Duodenal mucosa (tissue), 2 donors: ENCODE results near the gene NKX2-3.

ENCODE experiments used
- H3K27ac ChIP-seq: one replicate; pipeline ENCODE4 v1.7.0; 2013; ENCODE audit warnings: low read depth, low read length
- H3K27me3 ChIP-seq, 2 donors: one replicate each; pipeline ENCODE4 v1.7.0; 2013; ENCODE audit warnings: low read length in 2 of 2, control low read depth in 1 of 2; ENCODE audit not compliant: insufficient read depth in 2 of 2, control insufficient read depth in 1 of 2
- H3K36me3 ChIP-seq, 2 donors: one replicate each; pipeline ENCODE4 v1.7.0; 2013; ENCODE audit warnings: low read length in 2 of 2, control low read depth in 1 of 2; ENCODE audit not compliant: insufficient read depth in 2 of 2, control insufficient read depth in 1 of 2
- H3K4me1 ChIP-seq, 2 donors: one replicate each; pipeline ENCODE4 v1.7.0; 2013; ENCODE audit warnings: low read length in 2 of 2, control low read depth in 1 of 2; ENCODE audit not compliant: insufficient read depth in 2 of 2, control insufficient read depth in 1 of 2
- H3K4me3 ChIP-seq, 2 donors: one replicate each; pipeline ENCODE4 v1.7.0; 2013; ENCODE audit warnings: low read length in 2 of 2, low read depth in 1 of 2
- H3K9ac ChIP-seq, 2 donors: one replicate each; pipeline ENCODE4 v1.7.0; 2013; ENCODE audit warnings: low read length in 2 of 2, low read depth in 1 of 2
- H3K9me3 ChIP-seq, 2 donors: one replicate each; pipeline ENCODE4 v1.7.0; 2013; ENCODE audit warnings: low read length in 2 of 2, control low read depth in 1 of 2; ENCODE audit not compliant: control insufficient read depth in 1 of 2

Gene NKX2-3

DNA sequence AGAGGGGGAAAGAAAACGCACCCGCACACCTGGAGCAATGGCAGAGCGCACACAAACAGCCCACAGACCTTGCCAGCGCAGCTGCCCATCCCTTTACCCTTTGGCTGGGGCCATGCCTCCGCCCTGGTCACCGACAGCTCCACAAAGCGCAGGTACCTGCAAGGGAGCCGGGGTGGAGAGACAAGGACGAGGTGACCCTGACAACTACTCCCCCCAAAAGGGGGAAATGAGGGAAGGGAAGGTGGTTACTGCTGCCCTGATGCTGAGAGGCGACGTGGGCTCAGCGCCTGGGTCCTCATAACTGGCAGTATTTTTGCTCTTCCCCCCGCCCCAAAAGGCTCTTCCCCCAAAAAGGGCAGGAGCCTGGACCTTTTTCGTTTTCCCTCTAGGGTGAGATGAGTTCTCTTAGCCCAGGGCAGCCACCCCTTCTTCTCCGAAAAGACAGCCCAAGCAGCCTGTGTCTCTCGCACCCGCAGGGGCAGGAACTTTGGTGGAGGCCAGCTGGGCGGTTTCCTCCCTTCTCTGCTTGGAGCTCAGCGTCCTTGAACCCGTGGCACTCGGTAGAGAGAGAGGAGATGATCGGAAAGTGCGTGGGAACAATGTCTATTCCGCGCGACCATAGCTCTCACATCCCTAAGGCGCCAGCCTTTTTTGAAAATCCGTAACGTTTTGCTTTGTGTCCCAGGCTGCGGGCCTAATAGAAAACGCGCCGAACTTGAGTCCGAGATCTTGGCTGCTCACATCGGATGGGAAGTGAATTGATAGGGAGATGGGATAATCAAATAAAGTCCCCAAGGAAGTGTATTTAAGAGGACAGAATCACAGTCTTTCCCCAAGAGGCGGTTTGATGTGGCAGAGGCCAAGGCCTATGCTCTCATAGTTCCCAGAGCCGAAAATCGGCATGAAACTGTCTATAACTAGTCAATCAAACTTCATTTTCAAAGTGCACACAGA is 1.0 kb downstream of the NKX2-3 start:
- peak overlapping the region; percentile 67 for H3K27ac ChIP-seq
- peaks cover 5 to 24% of the 10 kb centered on the region in 2 donors for H3K4me1 ChIP-seq
- H3K36me3 ChIP-seq, result no peaks in the 10 kb centered on the region
- no peaks in the 10 kb centered on the region for H3K9me3 ChIP-seq
- H3K9ac ChIP-seq, result peak overlapping the region; percentile 54 to 70
- peak overlapping the region; percentile 59 to 76 for H3K4me3 ChIP-seq
- peaks cover 86 to 92% of the 10 kb centered on the region in 2 donors for H3K27me3 ChIP-seq

DNA sequence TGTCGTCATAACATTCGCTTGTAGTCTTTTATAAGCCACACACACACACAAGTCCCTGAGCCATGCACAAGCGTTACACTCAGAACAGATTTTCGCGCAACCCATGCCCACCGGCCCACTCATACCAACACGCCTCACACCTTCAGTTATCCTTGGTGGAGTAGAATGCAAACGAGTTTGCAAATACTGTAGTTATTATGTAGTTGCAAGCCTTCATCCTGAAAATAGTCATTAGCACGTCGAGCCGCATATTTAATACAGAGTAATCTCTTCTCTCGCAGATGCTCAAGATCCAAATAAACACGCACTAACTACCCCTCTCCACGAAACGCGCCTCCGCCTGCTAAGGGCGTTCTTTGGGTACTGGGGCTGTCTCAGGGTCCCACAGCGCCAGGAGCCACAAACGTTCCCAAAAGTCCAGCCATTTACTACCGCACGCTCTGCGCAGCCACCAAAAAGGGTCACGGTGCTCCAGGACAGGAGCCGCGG is 1.8 kb downstream of the NKX2-3 start:
- peak overlapping the region; percentile 54 to 70 for H3K9ac ChIP-seq
- H3K4me3 ChIP-seq, result peak overlapping the region; percentile 59 to 76
- H3K4me1 ChIP-seq, result peaks cover 5 to 24% of the 10 kb centered on the region in 2 donors
- no peaks in the 10 kb centered on the region for H3K36me3 ChIP-seq
- no peaks in the 10 kb centered on the region for H3K9me3 ChIP-seq
- peaks cover 90 to 92% of the 10 kb centered on the region in 2 donors for H3K27me3 ChIP-seq
- H3K27ac ChIP-seq, result peak overlapping the region; percentile 67

DNA sequence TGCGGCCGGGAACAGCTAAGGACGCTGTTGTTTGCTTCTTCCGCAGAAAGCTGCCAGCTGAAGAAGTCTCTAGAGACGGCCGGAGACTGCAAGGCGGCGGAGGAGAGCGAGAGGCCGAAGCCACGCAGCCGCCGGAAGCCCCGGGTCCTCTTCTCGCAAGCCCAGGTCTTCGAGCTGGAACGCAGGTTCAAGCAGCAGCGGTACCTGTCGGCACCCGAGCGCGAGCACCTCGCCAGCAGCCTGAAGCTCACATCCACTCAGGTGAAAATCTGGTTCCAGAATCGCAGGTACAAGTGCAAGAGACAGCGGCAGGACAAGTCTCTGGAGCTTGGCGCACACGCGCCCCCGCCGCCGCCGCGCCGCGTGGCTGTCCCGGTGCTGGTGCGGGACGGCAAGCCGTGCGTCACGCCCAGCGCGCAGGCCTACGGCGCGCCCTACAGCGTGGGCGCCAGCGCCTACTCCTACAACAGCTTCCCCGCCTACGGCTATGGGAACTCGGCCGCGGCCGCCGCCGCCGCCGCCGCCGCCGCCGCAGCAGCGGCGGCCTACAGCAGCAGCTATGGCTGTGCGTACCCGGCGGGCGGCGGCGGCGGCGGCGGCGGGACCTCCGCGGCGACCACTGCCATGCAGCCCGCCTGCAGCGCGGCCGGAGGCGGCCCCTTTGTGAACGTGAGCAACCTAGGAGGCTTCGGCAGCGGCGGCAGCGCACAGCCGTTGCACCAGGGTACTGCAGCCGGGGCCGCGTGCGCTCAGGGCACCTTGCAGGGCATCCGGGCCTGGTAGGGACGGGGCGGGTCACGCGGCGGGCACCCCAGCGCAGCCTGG is 2.4 kb downstream of the NKX2-3 start:
- no peaks in the 10 kb centered on the region for H3K9me3 ChIP-seq
- H3K27me3 ChIP-seq, result peaks cover 90 to 92% of the 10 kb centered on the region in 2 donors
- H3K9ac ChIP-seq, result peak overlapping the region; percentile 54 to 70
- H3K4me1 ChIP-seq, result peaks cover 5 to 24% of the 10 kb centered on the region in 2 donors
- peak overlapping the region; percentile 70 to 76 for H3K4me3 ChIP-seq
- H3K36me3 ChIP-seq, result no peaks in the 10 kb centered on the region
- H3K27ac ChIP-seq, result peak overlapping the region; percentile 22

DNA sequence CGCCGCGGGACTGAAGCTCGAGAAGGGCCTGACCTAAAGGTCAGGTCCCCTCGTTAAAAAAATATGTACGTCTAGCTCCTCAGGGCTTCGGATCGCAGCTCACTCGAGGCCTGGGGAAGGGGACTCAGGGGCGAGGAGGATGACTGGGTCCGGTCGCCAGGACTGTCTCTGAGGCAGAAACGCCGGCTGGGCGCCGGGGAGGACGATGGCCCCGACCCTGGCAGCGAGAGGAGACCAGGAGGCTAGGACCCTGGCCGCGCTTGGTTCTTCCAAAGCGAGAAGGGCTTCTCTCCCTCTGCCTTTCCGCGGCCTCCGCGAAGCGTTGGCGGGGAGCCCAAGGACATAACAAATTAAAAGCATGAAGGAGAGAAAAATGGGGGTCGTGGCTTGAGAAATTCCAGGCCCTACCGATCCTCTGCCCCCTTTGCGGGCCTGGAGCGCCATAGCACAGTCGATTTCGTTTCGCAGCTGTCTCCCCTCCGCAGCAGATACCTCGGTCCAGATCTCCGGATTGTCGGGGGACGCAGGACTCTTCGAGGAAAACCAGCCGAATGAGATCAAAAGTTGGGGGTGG is 3.1 kb downstream of the NKX2-3 start:
- Histone ChIP-seq H3K27ac (peak overlapping the region; percentile 28), H3K36me3 (no peaks in the 10 kb centered on the region), H3K4me1 (peaks cover 5 to 29% of the 10 kb centered on the region in 2 donors), H3K4me3 (peak overlapping the region; percentile 66 to 70), H3K9ac (peak overlapping the region; percentile 39 to 57), H3K27me3 (peaks cover 83 to 89% of the 10 kb centered on the region in 2 donors), H3K9me3 (no peaks in the 10 kb centered on the region)

DNA sequence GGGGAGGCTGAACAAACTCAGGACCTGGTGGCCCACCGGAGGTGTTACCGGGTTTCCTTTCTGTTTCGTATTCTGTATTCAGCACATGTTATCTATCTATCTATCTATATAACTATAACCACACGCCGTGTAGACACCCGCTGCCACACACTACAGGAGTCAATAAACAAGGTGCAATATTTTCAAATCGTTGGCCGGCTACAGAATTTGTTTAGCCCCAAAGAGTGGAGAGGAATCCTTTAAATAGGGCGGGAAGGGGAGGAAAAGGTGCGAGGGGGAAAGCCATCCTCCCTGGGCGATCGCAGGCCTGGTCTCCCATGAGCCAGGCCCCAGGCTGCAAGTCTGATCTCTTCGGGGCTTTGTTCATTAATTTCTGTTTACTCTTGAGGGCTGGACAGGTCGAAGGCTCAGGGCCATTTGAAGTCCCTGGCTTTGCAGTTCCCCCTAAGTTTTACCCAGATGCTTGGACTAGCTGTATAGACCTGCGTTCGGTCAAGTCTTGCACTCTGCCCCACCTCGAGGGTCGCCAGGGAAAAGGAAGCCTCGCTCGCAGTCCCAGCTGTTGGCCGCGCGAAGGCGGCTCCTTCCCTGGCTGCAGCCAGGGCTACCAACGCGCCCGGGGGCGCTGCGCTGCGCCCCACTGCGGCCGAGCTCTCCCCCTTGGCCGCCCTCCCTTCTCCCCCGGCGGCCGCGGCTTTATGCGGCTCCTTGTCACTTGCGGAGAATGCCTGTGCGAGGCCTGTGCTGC is 3.8 kb downstream of the NKX2-3 start:
- H3K36me3 ChIP-seq, result no peaks in the 10 kb centered on the region
- peaks cover 10 to 29% of the 10 kb centered on the region in 2 donors for H3K4me1 ChIP-seq
- peaks cover 81 to 87% of the 10 kb centered on the region in 2 donors for H3K27me3 ChIP-seq
- peak overlapping the region; percentile 66 to 70 for H3K4me3 ChIP-seq
- peak overlapping the region; percentile 28 for H3K27ac ChIP-seq
- H3K9me3 ChIP-seq, result no peaks in the 10 kb centered on the region
- H3K9ac ChIP-seq, result peak overlapping the region; percentile 39 to 57

DNA sequence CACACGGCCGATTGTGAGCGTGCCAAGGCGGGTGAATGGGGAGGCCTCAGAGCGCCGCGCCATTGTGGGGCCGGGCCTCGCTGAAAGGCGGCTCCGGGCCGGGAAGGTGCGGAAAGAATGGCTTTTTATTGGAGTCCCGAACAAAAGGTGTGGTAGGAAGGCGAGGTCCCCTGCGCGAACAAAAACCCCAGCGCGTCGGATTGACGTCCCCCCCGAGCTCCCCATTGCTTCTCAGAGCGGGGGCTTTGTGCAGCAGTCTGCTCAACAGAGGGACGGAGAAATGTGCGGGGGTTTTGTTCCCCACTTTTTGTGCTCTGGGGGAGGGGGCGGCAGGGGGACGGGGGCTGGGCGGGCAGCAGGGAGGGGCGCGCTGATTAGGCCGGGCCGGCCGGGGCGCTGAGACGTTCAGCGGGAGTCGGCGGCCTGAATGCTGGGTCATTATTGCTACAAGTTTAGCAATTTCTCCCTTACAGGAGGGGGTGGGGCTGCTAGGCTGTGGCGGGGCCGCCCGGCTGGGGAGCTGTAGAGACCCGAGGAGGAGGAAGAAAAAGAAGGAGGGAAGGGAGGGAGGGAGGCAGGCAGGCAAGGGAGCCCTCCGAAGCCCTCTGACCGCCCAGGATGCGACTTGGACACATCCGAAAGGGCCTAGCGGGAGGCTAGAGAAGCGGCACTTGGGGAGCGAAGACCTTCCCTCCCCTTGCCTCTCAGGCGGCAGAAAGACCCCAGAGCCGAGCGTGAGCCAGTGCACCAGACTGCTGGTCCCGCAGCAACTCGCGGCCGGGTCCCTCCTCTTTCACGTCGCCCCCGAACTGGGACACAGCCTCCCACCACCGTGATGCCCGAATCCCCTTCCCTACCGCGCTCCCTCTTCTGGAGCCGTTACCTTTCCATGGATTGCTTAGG is 4.6 kb downstream of the NKX2-3 start:
- H3K4me1 ChIP-seq, result peaks cover 10 to 29% of the 10 kb centered on the region in 2 donors
- no peaks in the 10 kb centered on the region for H3K36me3 ChIP-seq
- no peaks in the 10 kb centered on the region for H3K9me3 ChIP-seq
- H3K27me3 ChIP-seq, result peaks cover 73 to 82% of the 10 kb centered on the region in 2 donors
- H3K4me3 ChIP-seq, result peak overlapping the region; percentile 66 to 70
- H3K27ac ChIP-seq, result no peak overlapping the region
- H3K9ac ChIP-seq, result peak overlapping the region in 1 of 2 donors; percentile 32

DNA sequence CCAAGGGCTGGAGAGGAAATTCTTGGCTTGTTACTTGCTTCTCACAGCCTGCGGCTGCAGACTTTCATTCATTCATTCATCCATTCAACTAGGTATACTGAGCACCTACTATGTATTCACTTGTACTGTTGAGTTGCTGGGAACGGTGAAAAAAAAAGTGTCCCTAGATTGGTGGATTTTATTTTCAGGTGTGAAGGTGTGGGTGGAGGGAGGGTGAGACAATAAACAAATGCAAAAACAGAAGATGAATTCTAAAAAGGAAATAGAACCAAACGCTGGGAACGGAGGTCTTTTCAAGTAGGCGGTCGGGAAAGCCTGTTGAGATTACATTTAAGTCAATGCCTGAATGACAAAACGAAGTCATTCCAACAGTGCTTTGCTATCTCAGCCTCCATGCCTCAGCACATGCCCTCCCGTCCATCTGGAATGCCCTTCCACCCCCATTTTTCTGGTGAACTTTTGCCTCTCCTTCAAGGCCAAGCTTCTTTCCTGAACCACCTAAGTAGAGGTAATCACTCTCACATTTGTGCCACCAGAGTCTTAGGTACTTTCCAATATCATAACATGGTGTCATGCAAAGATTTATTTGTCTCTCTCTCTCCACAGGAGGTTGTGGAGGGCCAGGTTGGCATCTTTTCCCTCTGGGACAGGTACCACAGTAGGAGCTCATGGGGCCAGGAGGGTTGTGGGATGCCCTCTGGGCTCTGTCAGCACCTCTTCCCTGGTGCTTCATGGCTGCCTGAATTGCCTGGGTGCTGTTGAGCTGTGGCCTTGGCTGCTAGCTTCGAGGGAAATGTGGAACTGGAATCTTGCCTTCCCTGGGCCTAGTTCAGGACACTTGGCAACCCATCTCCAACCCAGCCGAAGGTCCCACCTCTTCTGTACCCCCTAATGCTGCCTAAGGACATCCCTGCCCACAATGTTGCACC is 5.5 kb downstream of the NKX2-3 start:
- Histone ChIP-seq H3K27me3 (peaks cover 70 to 77% of the 10 kb centered on the region in 2 donors), H3K36me3 (no peaks in the 10 kb centered on the region), H3K27ac (no peak overlapping the region), H3K9ac (peak overlapping the region in 1 of 2 donors; percentile 32), H3K9me3 (no peaks in the 10 kb centered on the region), H3K4me3 (peak overlapping the region in 1 of 2 donors; percentile 51), H3K4me1 (peaks cover 10 to 25% of the 10 kb centered on the region in 2 donors)

DNA sequence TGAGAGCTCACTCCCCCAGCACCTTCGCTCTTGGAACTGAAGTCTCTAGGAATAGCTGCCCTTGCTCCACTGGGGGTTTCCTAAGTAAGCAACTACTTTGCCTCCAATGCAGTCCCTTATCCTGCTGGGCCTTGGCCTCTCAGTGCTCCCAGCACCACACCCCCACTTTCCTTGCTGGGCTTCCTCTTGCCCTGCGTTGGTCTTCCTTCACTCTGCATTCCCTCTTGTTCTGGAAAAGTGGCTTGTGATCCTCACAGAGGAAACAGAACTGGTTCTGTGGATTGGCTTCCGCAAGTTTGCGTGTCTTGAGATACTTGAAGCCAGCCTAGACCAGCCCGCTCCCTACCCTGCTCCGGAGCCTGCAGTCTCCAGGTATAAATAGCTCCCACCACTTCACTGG is 6.4 kb downstream of the NKX2-3 start:
- Histone ChIP-seq H3K36me3 (no peaks in the 10 kb centered on the region), H3K4me3 (no peak overlapping the region), H3K4me1 (peaks cover 10 to 23% of the 10 kb centered on the region in 2 donors), H3K27me3 (peaks cover 66 to 73% of the 10 kb centered on the region in 2 donors), H3K9me3 (no peaks in the 10 kb centered on the region), H3K27ac (no peak overlapping the region), H3K9ac (no peak overlapping the region)
